HepG2 (cell line): ENCODE measurements around the gene PIANP. TPM values are rescaled to one million over a fixed set of nuclear protein-coding genes. Genes with fewer than 3 reads are reported as not detected.

Source experiments
- ATAC-seq: fragments of 200-7000 bp; cut with Tn5 transposase; 3 replicates; pipeline ENCODE4 v1.9.1; 2020; ENCODE audit warnings: mild to moderate bottlenecking, moderate library complexity
- BruUV-seq: library from RNA; stranded (reverse); fragments of 400-500 nt; replicated peaks from 2 replicates; lab custom pipeline; 2021; lab: Mats Ljungman, UMichigan
- CTCF ChIA-PET: fragments of 300-600 bp; formaldehyde crosslinking; extraction: SDS; loops from one replicate; lab custom pipeline; 2021; ENCODE audit warnings: low total read pairs, inconsistent platforms, low intra/inter-chr PET ratio; lab: Yijun Ruan, JAX
- POLR2A ChIA-PET: fragments of 350-600 bp; sonication (Branson Sonifier 250); formaldehyde crosslinking; loops from one replicate; lab custom pipeline; 2020; ENCODE audit warnings: antibody characterized with exemption, inconsistent platforms; lab: Yijun Ruan, JAX
- DNase-seq: peaks from one replicate; pipeline ENCODE4 v3.0.0-alpha.2; 2015; ENCODE audit warnings: low spot score
- FAIRE-seq: peaks from 3 replicates; lab custom pipeline; 2011; peaks lifted over from hg19 to GRCh38; lab: Jason Lieb, UNC
- H2AFZ ChIP-seq: one replicate; pipeline ENCODE4 v1.6.1; 2011; ENCODE audit warnings: low read length, inconsistent platforms
- H3K27ac ChIP-seq: fragments of 300-600 bp; 3 replicates; pipeline ENCODE4 v1.8.0; 2011; ENCODE audit warnings: mixed run types, mild to moderate bottlenecking, mixed read lengths, low read length, inconsistent platforms; ENCODE audit not compliant: insufficient read depth; ENCODE audit errors: extremely low read length
- H3K27me3 ChIP-seq, 2 experiments: fragments of 200-600 bp in 1 of 2; 2 replicates in 1 of 2; 3 replicates in 1 of 2; pipeline versions ENCODE4 v1.6.0 to v1.8.0; 2011; ENCODE audit warnings: low read length in 2 of 2, mild to moderate bottlenecking in 2 of 2, moderate library complexity in 2 of 2, inconsistent platforms in 1 of 2; ENCODE audit not compliant: insufficient read depth in 2 of 2, control insufficient read depth in 1 of 2
- H3K36me3 ChIP-seq, 2 experiments: fragments of 200-600 bp in 1 of 2; replicated peaks in 1 of 2; 2 replicates in 1 of 2; 3 replicates in 1 of 2; pipeline versions ENCODE4 v1.5.1 to v1.8.0; 2011; ENCODE audit warnings: low read length in 2 of 2, inconsistent platforms in 1 of 2; ENCODE audit not compliant: insufficient read depth in 2 of 2, control insufficient read depth in 1 of 2
- H3K4me1 ChIP-seq: 2 replicates; pipeline ENCODE4 v1.5.1; 2012; ENCODE audit warnings: low read length, inconsistent platforms; ENCODE audit not compliant: insufficient read depth
- H3K4me2 ChIP-seq: 2 replicates; pipeline ENCODE4 v1.6.0; 2011; ENCODE audit warnings: low read depth, low read length, inconsistent platforms
- H3K4me3 ChIP-seq, 3 experiments: fragments of 200-600 bp in 1 of 3; sonication (generic), shearing (Covaris generic) in 1 of 3; replicated peaks in 1 of 3; 2 replicates each; pipeline ENCODE4 v1.5.1; 2011 to 2016; ENCODE audit warnings: low read length in 3 of 3, inconsistent platforms in 2 of 3, low read depth in 2 of 3, mild to moderate bottlenecking in 2 of 3, control low read depth in 1 of 3, mixed read lengths in 1 of 3; ENCODE audit not compliant: insufficient read depth in 1 of 3
- H3K79me2 ChIP-seq: one replicate; pipeline ENCODE4 v1.6.1; 2011; ENCODE audit warnings: low read length, inconsistent platforms; ENCODE audit not compliant: insufficient read depth
- H3K9ac ChIP-seq: 2 replicates; pipeline ENCODE4 v1.6.0; 2011; ENCODE audit warnings: mild to moderate bottlenecking, low read depth, low read length, inconsistent platforms; ENCODE audit not compliant: insufficient read depth
- H3K9me3 ChIP-seq: 2 replicates; pipeline ENCODE4 v1.5.1; 2012; ENCODE audit warnings: mild to moderate bottlenecking, low read length
- H4K20me1 ChIP-seq: 2 replicates; pipeline ENCODE4 v1.6.0; 2011; ENCODE audit warnings: inconsistent platforms, mild to moderate bottlenecking, low read length, moderate library complexity; ENCODE audit not compliant: insufficient read depth
- DRAP1 ChIP-seq: IDR thresholded peaks from 2 replicates; pipeline ENCODE4 v1.6.1; 2016; ENCODE audit warnings: missing genetic modification reagents, missing compliant biosample characterization
- EEA1 ChIP-seq: sonication (generic); formaldehyde crosslinking; IDR thresholded peaks from 2 replicates; pipeline ENCODE4 v1.5.1; 2020; ENCODE audit warnings: mild to moderate bottlenecking, missing genetic modification reagents, borderline replicate concordance
- HMGA1 ChIP-seq: sonication (generic); formaldehyde crosslinking; conservative IDR thresholded peaks from 2 replicates; pipeline ENCODE4 v1.4.0; 2020; ENCODE audit warnings: missing genetic modification reagents
- KLF6 ChIP-seq: IDR thresholded peaks from 2 replicates; pipeline ENCODE4 v1.8.0; 2016; ENCODE audit warnings: missing biosample characterization, missing genetic modification reagents
- MBD4 ChIP-seq: IDR thresholded peaks from 2 replicates; pipeline ENCODE4 v1.6.1; 2012; ENCODE audit warnings: low read length, inconsistent platforms, borderline replicate concordance
- MED8 ChIP-seq: sonication (generic); formaldehyde crosslinking; IDR thresholded peaks from 2 replicates; pipeline ENCODE4 v1.8.1; 2023; ENCODE audit warnings: mild to moderate bottlenecking, missing genetic modification reagents; ENCODE audit not compliant: insufficient replicate concordance
- POLR2AphosphoS5 ChIP-seq: IDR thresholded peaks from 2 replicates; pipeline ENCODE4 v1.6.1; 2012; ENCODE audit warnings: low read depth, low read length
- ZNF3 ChIP-seq: IDR thresholded peaks from 2 replicates; pipeline ENCODE4 v1.7.0; 2017; ENCODE audit warnings: inconsistent platforms
- ZNF337 ChIP-seq: sonication (generic); formaldehyde crosslinking; IDR thresholded peaks from 2 replicates; pipeline ENCODE4 v1.5.1; 2020; ENCODE audit warnings: missing genetic modification reagents, low read depth, mild to moderate bottlenecking, borderline replicate concordance
- ZNF430 ChIP-seq: sonication (generic); formaldehyde crosslinking; IDR thresholded peaks from 2 replicates; pipeline ENCODE4 v1.9.0; 2021; ENCODE audit warnings: mild to moderate bottlenecking, missing genetic modification reagents
- ZSCAN20 ChIP-seq: sonication (generic); formaldehyde crosslinking; IDR thresholded peaks from 2 replicates; pipeline ENCODE4 v1.4.0; 2020; ENCODE audit warnings: missing genetic modification reagents, mild to moderate bottlenecking, borderline replicate concordance
- WGBS: methylation state at CpG from one replicate; pipeline ENCODE4 v1.1.6; 2017; ENCODE audit warnings: low lambda C conversion rate; 5-methylcytosine and 5-hydroxymethylcytosine counted together
- in situ Hi-C: cut with HindIII; loops from 2 replicates; pipeline ENCODE4 v1.10.0; 2017; ENCODE audit warnings: low pct_unique_long_range_greater_than_20kb; ENCODE audit not compliant: extremely low pct_ligation_motif_present
- intact Hi-C: fragments of 100-400 bp; cut with micrococcal nuclease; formaldehyde crosslinking; loops from one replicate; pipeline ENCODE4 v1.10.0; 2022; ENCODE audit not compliant: unreplicated experiment
- polyA plus RNA-seq, 8 experiments: library from polyadenylated mRNA; depleted of rRNA in 3 of 8; stranded (reverse) in 7 of 8; unstranded in 1 of 8; fragments of >200 nt; fragmentation: Illumina TruSeq in 4 of 8; extraction: Trizol in 4 of 8; gene quantifications; 2 replicates each; pipeline versions ENCODE4 v1.2.1 to v1.2.3, GENCODE V29; 2011 to 2016; ENCODE audit warnings: low read depth in 4 of 8, missing spikeins in 1 of 8, mixed read lengths in 1 of 8; ENCODE audit not compliant: insufficient read depth in 1 of 8
- total RNA-seq, 5 experiments: library from RNA; depleted of rRNA; stranded (reverse); fragments of >200 nt; fragmentation: Illumina TruSeq; extraction: Trizol; gene quantifications; 2 replicates each; pipeline ENCODE4 v1.2.3, GENCODE V29; 2016; ENCODE audit warnings: low read depth in 1 of 5

PIANP gene
- total and polyA plus RNA-seq, 2 of the 13 experiments (the other 11 are each of a cell fraction or from before 2014, with no cell fraction given): not detected

DNA sequence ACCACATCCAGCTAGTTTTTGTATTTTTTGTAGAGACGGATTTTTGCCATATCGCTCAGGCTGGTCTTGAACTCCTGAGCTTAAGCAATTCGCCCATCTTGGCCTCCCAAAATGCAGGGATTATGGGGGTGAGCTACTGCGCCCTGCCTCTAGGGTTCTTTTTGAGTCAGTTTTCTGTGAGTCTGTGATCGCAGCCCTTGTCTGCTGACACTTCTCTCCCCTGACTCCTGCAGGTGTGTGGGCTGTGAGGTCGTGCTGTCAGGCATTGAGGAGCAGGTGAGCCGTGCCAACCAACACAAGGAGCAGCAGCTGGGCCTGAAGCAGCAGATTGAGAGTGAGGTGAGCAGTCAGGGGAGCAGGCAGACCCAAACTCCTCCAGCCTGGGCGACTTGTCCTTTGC is 29.6 kb upstream of the PIANP start (continued):
- TF ChIP-seq KLF6 (CRISPR knock-in tag) (no peak), ZSCAN20 (CRISPR knock-in tag) (no peak), ZNF3 (CRISPR knock-in tag) (no peak), ZNF337 (CRISPR knock-in tag) (no peak), DRAP1 (no peak)

- POLR2A ChIA-PET: no interaction called here
- CTCF ChIA-PET: no interaction called here
Observed at GRCh38 chr12:6729186-6729585, 28.6 kb upstream of the PIANP start.

DNA sequence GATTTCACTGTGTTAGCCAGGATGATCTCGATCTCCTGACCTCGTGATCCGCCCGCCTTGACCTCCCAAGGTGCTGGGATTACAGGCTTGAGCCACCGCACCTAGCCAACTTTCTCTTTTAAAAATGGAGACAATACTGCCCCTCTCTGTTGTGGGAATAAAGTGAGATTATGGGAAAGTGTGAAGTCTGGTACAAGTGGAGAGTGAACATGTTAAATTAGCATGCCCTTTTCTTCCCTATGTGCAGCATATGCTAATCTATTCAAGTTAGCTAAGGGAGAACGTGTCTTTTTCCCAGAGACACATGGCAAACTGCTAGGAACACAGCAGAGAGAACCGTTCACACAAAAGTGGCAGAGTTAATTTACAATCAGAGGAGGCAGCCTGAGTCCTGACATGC is 24.7 kb upstream of the PIANP start:
- Histone ChIP-seq H3K4me2 (0 out of 2 replicates have a peak overlapping the region, but pooled peaks have one; percentile 20), H3K79me2 (peaks cover 3% of the 10 kb centered on the region), H3K4me3 (no peak overlapping the region), H3K4me1 (peaks cover 27% of the 10 kb centered on the region), H3K9ac (peak overlapping the region; percentile 29; the same call in 1 of the 2 replicates), H3K27ac (no peak overlapping the region), H2AFZ (no peak overlapping the region), H3K9me3 (no peaks in the 10 kb centered on the region), H3K27me3 (no peaks in the 10 kb centered on the region), H3K36me3 (peaks cover 6 to 25% of the 10 kb centered on the region in 2 experiments; a peak in 4 of 5 replicates), H4K20me1 (no peaks in the 10 kb centered on the region)
- ChIA-PET POLR2A (interaction anchor here (1.9 to 2.6 kb wide), 2 partner anchors 8 to 28 kb away, joined by 10 to 54 read pairs; partner anchors contain the start of gene MLF2), CTCF (no interaction called here)
- no peak for TF ChIP-seq HMGA1 (CRISPR knock-in tag)
- no peak for TF ChIP-seq ZNF430 (CRISPR knock-in tag)
- no peak for TF ChIP-seq MED8 (CRISPR knock-in tag)
- TF ChIP-seq MBD4: no peak
- FAIRE-seq: no peak
- 98% methylated on average over 7 of the region's 7 CpGs for WGBS
- no peak for ATAC-seq
- intact Hi-C loops: loop anchor here (2.0 kb wide), 1 partner anchor 37 kb away; the partner anchor contains the start of gene ZNF384
- in situ Hi-C loops: no loop called here
- no TSS peak for BruUV-seq
- DNase-seq: no peak

More at GRCh38 chr12:6729186-6729585, 28.6 kb upstream of the PIANP start:
- Histone ChIP-seq H3K4me3 (no peak overlapping the region), H3K9me3 (no peaks in the 10 kb centered on the region), H3K4me1 (peaks cover 18% of the 10 kb centered on the region), H3K79me2 (peaks cover 3% of the 10 kb centered on the region), H3K27me3 (no peaks in the 10 kb centered on the region), H3K36me3 (peaks cover 12 to 37% of the 10 kb centered on the region in 2 experiments; a peak in 4 of 5 replicates), H3K9ac (no peak overlapping the region), H2AFZ (no peak overlapping the region), H3K4me2 (no peak overlapping the region), H3K27ac (no peak overlapping the region), H4K20me1 (no peaks in the 10 kb centered on the region)
- ATAC-seq (no peak), FAIRE-seq (no peak), DNase-seq (no peak)
- intact Hi-C loops (no loop called here), in situ Hi-C loops (no loop called here)
- no TSS peak for BruUV-seq
- 96% methylated on average over 13 of the region's 18 CpGs for WGBS
- TF ChIP-seq MED8 (CRISPR knock-in tag): no peak
- TF ChIP-seq EEA1 (CRISPR knock-in tag): no peak
- no peak for TF ChIP-seq POLR2AphosphoS5
- TF ChIP-seq, all 625 proteins: peak for 0
